Sciatic nerve (tissue), 2 donors: ENCODE data around the gene CCDC178. TPM values are rescaled to one million over a fixed set of nuclear protein-coding genes. Genes with fewer than 3 reads are reported as not detected.
"Not testable (repeated sequence)": the region's sequence is repeated elsewhere in the genome, so short reads cannot be mapped to it uniquely, and the experiment has no call there.

Experiments
- ATAC-seq: fragments of 200-7000 bp; cut with Tn5 transposase; one replicate; pipeline ENCODE4 v1.9.1; 2020; ENCODE audit warnings: mild to moderate bottlenecking, moderate library complexity
- DNase-seq: peaks from one replicate; pipeline ENCODE4 v3.0.0-alpha.2; 2020; ENCODE audit warnings: low spot score
- intact Hi-C: fragments of 100-400 bp; cut with DNase I; formaldehyde crosslinking; loops from one replicate; pipeline ENCODE4 v1.14.2; 2022
- total RNA-seq: library from RNA; stranded (reverse); fragmentation: NEBNext Ultra II Directional; extraction: Animal tissue kit (Norgen Biotek cat#: 25700); gene quantifications from one replicate; pipeline ENCODE4 v1.2.1, GENCODE V29; 2021
- donor health status: DM: no; HTN: no; CAD: no.
- donor health status: DM: no; HTN: no; CAD: no.

Gene CCDC178
- total RNA-seq, 1 donor from 2014 or later = 4.6 TPM

GRCh38 chr18:32956591-32957315, 483.8 kb downstream of the CCDC178 start:
- no peak for DNase-seq
- ATAC-seq = no peak
- intact Hi-C loops = no loop called here

- DNase-seq, intact Hi-C loops, ATAC-seq: not testable (repeated sequence)
These were observed 488.2 kb downstream of the CCDC178 start for GRCh38 chr18:32952318-32952717.

GRCh38 chr18:32937597-32937996, 502.9 kb downstream of the CCDC178 start:
- no peak for DNase-seq
- no peak for ATAC-seq
- intact Hi-C loops = no loop called here

- ATAC-seq (no peak), DNase-seq (no peak)
- intact Hi-C loops = no loop called here
These were observed 503.5 kb downstream of the CCDC178 start for GRCh38 chr18:32937066-32937465.

GRCh38 chr18:32934201-32934600, 506.3 kb downstream of the CCDC178 start:
- intact Hi-C loops = no loop called here
- ATAC-seq = no peak

GRCh38 chr18:32930695-32931301, 509.7 kb downstream of the CCDC178 start:
- DNase-seq = no peak
- ATAC-seq = no peak
- intact Hi-C loops = no loop called here

More at GRCh38 chr18:32934201-32934600, 506.3 kb downstream of the CCDC178 start:
- no peak for DNase-seq

GRCh38 chr18:32929213-32929612, 511.3 kb downstream of the CCDC178 start:
- DNase-seq (no peak), ATAC-seq (no peak)
- intact Hi-C loops = no loop called here

- DNase-seq = no peak
- intact Hi-C loops = no loop called here
- no peak for ATAC-seq
These were observed 517.5 kb downstream of the CCDC178 start for GRCh38 chr18:32922951-32923430.

GRCh38 chr18:32920796-32921787, 519.4 kb downstream of the CCDC178 start:
- DNase-seq = no peak
- intact Hi-C loops = no loop called here

GRCh38 chr18:32919799-32920198, 520.7 kb downstream of the CCDC178 start:
- intact Hi-C loops = no loop called here
- DNase-seq (no peak), ATAC-seq (no peak)

More at GRCh38 chr18:32920796-32921787, 519.4 kb downstream of the CCDC178 start:
- ATAC-seq = no peak

- ATAC-seq (no peak), DNase-seq (no peak)
- intact Hi-C loops = no loop called here
These were observed 521.8 kb downstream of the CCDC178 start for GRCh38 chr18:32918692-32919250.

GRCh38 chr18:32915516-32915915, 525.0 kb downstream of the CCDC178 start:
- ATAC-seq (no peak), DNase-seq (no peak)
- intact Hi-C loops = no loop called here

GRCh38 chr18:32911660-32912284, 528.7 kb downstream of the CCDC178 start:
- DNase-seq (no peak), ATAC-seq (no peak)
- intact Hi-C loops = no loop called here

- ATAC-seq = no peak
- no peak for DNase-seq
- intact Hi-C loops = no loop called here
These were observed 529.7 kb downstream of the CCDC178 start for GRCh38 chr18:32910694-32911296.

GRCh38 chr18:32909798-32910561, 530.5 kb downstream of the CCDC178 start:
- intact Hi-C loops = no loop called here
- DNase-seq (no peak), ATAC-seq (no peak)

- intact Hi-C loops = no loop called here
- no peak for ATAC-seq
- no peak for DNase-seq
These were observed 532.1 kb downstream of the CCDC178 start for GRCh38 chr18:32908424-32908805.

- DNase-seq (no peak), ATAC-seq (no peak)
- intact Hi-C loops = no loop called here
These were observed 532.7 kb downstream of the CCDC178 start for GRCh38 chr18:32907648-32908423.
